ENCODE data around the gene FNDC10. TPM values are rescaled to one million over a fixed set of nuclear protein-coding genes. Genes with fewer than 3 reads are reported as not detected.
"Not testable (repeated sequence)": the region's sequence is repeated elsewhere in the genome, so short reads cannot be mapped to it uniquely, and the experiment has no call there.

The FNDC10 gene
- total RNA-seq: 8.8 and 9.0 TPM in 2 replicates

- intact Hi-C loops (cut with micrococcal nuclease): no loop called here
Observed at GRCh38 chr1:1599935-1600860, at the start of gene FNDC10. FNDC10 (minus strand) TSS chr1:1600135; CDS start chr1:1600015, 120 bp downstream.

- intact Hi-C loops (cut with micrococcal nuclease): not testable (repeated sequence)
Observed at GRCh38 chr1:1648265-1648664, 48.3 kb upstream of the FNDC10 start.

GRCh38 chr1:1647567-1648241, 47.8 kb upstream of the FNDC10 start:
- intact Hi-C loops (cut with micrococcal nuclease): not testable (repeated sequence)

GRCh38 chr1:1646326-1646725, 46.4 kb upstream of the FNDC10 start:
- intact Hi-C loops (cut with micrococcal nuclease): not testable (repeated sequence)

- intact Hi-C loops (cut with micrococcal nuclease): not testable (repeated sequence)
Observed at GRCh38 chr1:1640711-1641461, 41.0 kb upstream of the FNDC10 start.

- intact Hi-C loops (cut with micrococcal nuclease): not testable (repeated sequence)
Observed at GRCh38 chr1:1640081-1640480, 40.1 kb upstream of the FNDC10 start.

GRCh38 chr1:1639368-1639767, 39.4 kb upstream of the FNDC10 start:
- intact Hi-C loops (cut with micrococcal nuclease): not testable (repeated sequence)

- intact Hi-C loops (cut with micrococcal nuclease): not testable (repeated sequence)
Observed at GRCh38 chr1:1638528-1638927, 38.6 kb upstream of the FNDC10 start.

- intact Hi-C loops (cut with micrococcal nuclease): not testable (repeated sequence)
Observed at GRCh38 chr1:1637479-1637875, 37.5 kb upstream of the FNDC10 start.

- intact Hi-C loops (cut with micrococcal nuclease): not testable (repeated sequence)
Observed at GRCh38 chr1:1636621-1637478, 36.9 kb upstream of the FNDC10 start.

GRCh38 chr1:1634613-1635012, 34.7 kb upstream of the FNDC10 start:
- intact Hi-C loops (cut with micrococcal nuclease): not testable (repeated sequence)

- intact Hi-C loops (cut with micrococcal nuclease): not testable (repeated sequence)
Observed at GRCh38 chr1:1633409-1633808, 33.5 kb upstream of the FNDC10 start.

GRCh38 chr1:1631782-1632420, 32.0 kb upstream of the FNDC10 start, which contains the start of gene MMP23B:
MMP23B (plus strand) TSS chr1:1632173; CDS start chr1:1632219, 46 bp downstream.
- intact Hi-C loops (cut with micrococcal nuclease): loop anchor here (2.0 kb wide), 1 partner anchor 17 kb away; the partner anchor contains the start of gene MIB2

- intact Hi-C loops (cut with micrococcal nuclease): loop anchor here (2.0 kb wide), 1 partner anchor 16 kb away; the partner anchor contains the start of gene MIB2
Observed at GRCh38 chr1:1630965-1631781, 31.2 kb upstream of the FNDC10 start.

GRCh38 chr1:1630191-1630964, 30.4 kb upstream of the FNDC10 start:
- intact Hi-C loops (cut with micrococcal nuclease): loop anchor here (2.0 kb wide), 1 partner anchor 16 kb away; the partner anchor contains the start of gene MIB2

GRCh38 chr1:1629430-1630190, 29.7 kb upstream of the FNDC10 start:
- intact Hi-C loops (cut with micrococcal nuclease): loop anchor here (2.0 kb wide), 1 partner anchor 15 kb away; the partner anchor contains the start of gene MIB2

GRCh38 chr1:1628754-1629429, 29.0 kb upstream of the FNDC10 start:
- intact Hi-C loops (cut with micrococcal nuclease): no loop called here
